HG03135 (cell line): Measurements from ENCODE around the gene SH3PXD2B.
"Not testable (repeated sequence)": the region's sequence is repeated elsewhere in the genome, so short reads cannot be mapped to it uniquely, and the experiment has no call there.

Experiments used
- ATAC-seq: cut with Tn5 transposase; IDR thresholded peaks from one replicate; pipeline ENCODE4 v1.9.1; 2021; ENCODE audit warnings: mild to moderate bottlenecking, moderate library complexity; ENCODE audit not compliant: unreplicated experiment

The SH3PXD2B gene

DNA sequence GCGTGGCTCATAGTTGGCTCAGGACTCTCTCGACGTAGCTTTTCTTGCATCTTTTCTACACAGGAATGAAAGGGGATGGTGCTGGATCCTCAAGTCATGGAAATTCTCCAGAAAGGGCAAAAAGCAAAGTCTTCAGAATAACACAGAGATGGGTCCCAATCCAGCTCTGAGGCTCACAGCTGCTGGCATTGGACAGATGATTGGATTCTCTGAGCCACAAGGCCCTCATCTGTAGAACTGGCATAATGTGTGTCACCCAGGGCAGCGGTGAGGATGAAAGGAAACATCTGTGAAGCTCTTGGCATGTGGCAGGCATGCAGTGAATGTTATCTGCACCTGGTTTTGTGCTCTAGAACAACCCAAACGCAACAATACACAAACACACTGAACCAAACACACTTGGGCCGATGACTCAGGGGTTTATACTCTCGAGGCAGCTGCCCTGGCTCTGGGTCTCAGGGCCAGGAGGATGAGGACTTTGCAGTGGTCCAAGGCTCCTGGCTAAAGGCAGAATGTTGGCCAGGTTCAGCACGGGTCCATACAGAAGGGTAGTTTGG is 106.8 kb downstream of the SH3PXD2B start:
- no peak for ATAC-seq

DNA sequence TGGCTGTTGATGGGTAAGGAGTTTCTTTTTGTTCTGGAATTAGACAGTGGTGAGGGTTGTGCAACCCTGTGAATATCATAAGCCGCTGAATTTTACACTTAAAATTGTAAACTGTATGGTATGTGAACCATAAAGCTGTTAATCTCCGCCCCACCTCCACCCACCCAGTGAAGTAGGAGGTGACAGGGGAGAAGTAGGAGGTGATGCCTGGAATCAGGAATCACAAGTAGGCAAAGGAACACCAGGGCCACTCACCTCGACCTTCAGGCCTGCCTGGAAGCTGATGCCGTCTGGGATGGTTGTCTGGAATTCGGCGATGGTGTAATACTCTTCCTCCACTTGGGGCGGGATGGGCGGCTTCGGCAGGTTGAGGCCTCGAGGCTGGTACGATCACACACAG is 108.4 kb downstream of the SH3PXD2B start:
- ATAC-seq = no peak

DNA sequence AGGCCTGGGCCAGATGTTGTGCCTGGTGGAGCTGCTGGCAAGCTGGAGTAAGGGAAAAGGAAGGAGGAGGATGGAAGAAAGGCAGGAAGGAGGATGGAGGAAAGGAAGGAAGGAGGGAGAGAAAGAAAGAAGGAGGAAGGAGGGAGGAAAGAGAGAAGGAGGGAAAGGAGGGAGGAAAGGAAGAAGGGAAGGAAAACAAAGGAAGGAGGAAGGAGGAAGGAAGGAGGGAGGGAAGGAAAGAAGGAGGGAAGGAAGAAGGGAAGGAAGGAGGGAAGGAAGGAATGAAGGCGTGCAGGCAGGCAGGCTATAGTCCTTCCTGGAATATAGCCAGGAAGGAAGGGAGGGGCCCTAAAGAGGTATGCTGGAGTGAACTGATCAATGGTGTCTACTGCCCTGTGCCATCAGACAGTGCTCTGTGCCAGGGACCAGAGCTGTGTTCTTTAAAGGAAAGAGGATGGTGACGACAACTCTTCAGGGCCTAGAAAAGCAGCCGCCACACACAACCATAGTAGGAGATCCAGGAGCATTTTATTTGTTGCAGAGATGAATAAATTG is 109.4 kb downstream of the SH3PXD2B start:
- no peak for ATAC-seq

DNA sequence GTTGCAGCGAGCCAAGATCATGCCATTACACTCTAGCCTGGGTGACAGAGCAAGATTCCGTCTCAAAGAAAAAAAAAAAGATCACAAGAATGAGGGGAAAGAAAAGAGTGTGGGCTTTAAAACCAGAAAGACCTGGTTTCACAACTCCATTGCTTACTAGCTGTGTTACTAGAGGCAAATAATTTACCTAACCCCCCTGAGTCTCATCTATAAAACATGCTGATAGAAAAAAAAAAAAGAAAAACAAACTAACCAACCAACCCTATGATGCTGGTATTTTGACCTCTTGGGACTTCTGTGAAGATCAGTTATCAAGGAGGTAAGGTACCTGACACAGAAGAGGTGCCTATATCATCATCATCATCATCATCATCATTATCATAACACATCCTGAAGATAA is 110.6 kb downstream of the SH3PXD2B start:
- no peak for ATAC-seq

DNA sequence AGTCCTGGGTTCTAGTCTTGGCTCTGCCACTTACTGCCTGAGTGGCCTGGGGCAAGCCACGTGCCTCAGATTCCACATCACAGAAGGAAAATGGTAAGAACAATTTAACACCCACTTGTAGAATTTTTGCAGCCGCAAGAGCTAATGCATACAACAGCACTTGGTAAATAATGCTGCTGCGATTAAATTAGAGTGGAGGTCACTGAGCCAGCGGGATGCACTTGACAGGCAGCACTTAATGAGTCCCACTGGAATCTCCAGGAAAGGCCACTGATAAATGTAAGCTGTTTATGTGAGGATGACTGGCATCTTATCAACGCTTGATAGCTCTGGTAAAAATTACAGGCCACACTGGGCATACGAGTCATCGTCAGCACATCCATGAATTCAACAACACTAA is 111.4 kb downstream of the SH3PXD2B start:
- ATAC-seq = no peak

DNA sequence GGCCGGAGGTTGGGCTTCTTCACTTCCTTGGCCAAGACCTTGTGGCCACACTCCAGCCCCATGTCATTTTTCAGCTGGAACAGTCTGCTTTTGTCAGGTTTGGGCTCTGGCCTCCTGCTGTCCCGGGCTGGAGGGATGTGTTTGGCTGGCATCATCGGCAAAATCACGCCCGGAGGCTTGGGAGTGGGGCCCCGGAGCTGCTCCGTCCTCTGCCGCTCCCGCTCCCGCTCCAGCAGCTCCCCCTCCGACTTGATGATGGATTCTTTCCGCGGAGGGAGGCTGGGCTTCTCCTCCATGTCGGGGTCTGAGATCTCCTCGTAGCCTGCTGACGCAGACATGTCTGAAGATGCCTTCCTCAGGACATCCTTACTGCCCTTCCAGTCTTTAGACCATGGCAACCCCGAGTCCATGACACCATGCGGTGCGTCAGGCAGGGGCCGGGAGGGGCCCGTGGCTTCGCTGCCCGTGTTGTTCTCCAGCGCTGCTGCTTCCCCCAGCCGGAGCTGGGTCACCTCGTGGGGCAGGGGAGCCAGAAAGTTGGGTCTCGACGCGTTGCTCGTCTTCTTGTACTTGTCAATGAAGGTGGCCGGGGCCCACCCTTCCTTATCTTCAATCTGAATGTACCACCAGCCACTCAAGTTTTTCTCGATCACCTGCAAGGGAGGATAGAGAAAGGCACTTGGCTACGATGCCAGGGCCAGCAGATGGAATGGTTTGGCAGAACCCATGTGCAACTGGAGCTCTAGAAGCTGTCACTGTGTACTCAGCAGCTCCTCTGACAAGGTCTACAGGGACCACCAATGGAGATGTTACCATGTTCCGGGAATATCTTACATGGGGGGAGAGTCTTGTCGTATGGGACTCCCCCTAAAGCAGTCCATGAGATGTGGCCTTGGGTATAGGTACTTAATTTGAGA is 114.8 kb downstream of the SH3PXD2B start:
- ATAC-seq = no peak

DNA sequence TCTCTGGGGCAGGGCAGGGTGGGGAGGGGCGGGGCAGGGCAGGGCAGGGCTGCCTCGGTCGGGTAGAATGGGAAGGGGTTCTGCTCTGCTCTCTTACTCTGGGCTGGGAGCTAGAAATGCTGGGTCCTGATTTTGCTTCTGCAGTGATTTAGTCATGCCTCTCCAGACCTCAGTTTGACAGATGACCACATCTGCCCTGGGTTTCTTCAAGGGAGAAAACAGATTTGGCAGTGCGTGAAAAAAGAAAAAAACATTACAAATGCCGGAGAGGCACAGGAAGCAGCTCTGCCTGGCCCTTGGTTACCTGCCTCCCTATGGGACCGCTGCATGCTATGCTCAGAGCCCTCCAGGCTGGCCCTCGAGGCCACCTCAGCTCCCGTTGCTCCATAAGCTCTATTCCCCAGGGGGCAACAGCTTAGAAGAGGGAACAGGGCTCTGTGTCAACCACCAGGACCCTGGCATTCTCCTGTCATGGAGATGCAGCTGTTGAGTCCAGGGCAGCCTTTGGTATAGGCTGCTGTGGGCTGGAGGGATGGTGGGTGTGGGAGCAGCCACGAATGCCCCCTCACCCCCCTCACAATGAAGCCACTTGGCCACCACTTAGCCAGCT is 117.5 kb downstream of the SH3PXD2B start:
- ATAC-seq = no peak

DNA sequence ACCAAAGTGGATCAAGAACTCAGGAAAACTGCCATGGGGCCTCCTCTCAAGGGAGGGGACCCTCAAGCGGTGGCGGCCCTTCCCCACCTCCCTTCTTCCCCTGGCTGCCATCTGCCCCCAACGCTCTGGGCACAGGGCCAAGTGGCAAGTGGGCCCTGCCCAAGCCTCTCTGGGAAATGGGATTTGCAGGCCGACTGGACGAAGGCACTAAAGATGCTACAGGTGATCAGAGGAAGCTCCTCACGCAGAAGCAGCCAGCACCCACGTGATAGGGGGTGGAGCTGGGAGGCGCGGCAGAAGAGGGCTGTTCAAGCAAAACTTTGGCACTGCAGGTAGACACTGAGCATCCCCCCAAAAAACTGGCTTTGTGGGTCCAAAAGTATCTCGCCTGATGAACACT is 118.1 kb downstream of the SH3PXD2B start:
- ATAC-seq = no peak

DNA sequence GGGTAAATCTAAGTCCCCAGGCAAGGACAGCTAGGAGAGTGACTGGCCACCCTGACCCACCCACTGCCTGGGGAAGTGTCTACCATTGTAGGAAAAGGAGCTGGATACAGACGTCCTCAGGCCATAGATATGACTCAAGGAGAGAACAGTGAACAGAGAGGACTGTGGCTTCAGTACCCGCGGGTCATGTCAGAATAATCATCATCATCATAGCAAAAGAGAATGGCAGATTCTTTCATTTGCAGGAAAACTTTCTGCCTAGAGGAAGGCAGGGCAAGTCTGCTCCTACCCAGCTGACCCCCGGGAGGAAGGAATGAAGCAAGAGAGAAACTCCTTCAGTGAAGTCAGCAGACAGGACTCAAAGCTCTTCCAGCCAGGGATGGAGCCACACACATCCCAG is 118.6 kb downstream of the SH3PXD2B start:
- ATAC-seq = no peak

DNA sequence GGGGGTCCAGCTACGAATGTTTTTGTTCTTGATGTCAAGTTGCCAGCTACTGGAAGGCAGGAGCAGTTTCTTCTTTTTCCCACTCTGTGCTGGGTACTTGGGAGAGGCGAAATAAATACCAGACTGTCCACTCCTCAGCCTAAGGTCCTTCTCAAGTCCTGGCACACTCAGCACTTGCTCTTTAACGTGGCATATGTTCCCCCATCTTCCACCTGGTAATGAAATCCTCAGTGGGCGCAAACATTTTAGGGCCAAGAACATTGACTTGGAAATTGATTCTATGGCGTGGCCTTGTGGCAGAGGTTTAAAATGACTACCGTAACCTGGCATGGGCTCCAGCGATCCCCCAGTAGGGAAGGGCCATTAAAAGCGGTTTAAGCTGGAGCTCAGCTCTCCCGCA is 119.7 kb downstream of the SH3PXD2B start:
- no peak for ATAC-seq

DNA sequence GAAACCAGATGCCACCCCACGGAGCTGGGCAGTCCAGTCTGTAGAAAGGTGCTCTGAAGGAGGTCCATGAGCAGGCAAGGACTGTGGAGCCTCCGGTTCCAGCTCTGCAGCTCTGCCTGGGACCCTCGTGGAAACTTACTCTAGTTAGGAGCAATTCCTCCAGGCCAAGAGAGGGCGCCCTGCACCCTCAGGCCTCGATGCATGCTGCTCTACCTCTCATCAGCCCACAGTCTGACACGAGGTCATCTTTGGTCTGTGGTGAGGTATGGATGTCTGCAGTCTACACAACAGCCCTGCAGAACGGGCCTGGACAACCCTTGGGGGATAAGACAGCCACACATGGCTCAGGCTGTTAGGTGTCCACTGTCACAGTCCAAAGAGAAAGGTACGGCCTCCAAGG is 120.1 kb downstream of the SH3PXD2B start:
- ATAC-seq = no peak

DNA sequence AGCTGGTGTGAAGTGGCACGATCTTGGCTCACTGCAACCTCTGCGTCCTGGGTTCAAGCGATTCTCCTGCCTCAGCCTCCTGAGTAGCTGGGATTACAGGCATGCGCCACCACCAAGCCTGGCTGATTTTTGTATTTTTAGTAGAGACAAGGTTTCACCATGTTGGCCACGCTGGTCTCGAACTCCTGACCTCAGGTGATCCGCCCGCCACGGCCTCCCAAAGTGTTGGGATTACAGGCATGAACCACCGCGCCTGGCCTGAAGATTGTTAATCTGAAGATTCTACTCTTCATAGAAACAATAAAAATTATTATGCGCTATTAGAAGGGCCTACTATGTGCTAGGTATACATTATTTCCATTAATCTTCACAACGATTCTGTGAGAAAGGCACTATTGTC is 127.4 kb downstream of the SH3PXD2B start:
- not testable (repeated sequence) for ATAC-seq

DNA sequence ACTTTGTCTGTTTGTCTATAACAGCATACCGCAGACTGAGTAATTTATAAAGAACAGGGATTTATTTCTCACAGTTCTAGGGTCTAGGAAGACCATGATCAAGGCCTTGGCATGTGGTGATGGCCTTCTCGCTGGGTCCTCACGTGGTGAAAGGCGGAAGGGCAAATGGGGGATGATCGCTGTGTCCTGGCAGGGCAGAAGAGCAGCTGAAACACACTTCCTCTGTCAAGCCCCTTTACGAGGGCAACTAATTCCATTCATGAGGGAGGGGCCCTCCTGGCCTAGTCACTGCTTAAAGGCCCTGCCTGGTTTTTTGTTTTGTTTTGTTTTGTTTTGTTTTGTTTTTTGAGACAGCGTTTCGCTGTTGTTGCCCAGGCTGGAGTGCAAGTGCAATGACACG is 128.9 kb downstream of the SH3PXD2B start:
- no peak for ATAC-seq

DNA sequence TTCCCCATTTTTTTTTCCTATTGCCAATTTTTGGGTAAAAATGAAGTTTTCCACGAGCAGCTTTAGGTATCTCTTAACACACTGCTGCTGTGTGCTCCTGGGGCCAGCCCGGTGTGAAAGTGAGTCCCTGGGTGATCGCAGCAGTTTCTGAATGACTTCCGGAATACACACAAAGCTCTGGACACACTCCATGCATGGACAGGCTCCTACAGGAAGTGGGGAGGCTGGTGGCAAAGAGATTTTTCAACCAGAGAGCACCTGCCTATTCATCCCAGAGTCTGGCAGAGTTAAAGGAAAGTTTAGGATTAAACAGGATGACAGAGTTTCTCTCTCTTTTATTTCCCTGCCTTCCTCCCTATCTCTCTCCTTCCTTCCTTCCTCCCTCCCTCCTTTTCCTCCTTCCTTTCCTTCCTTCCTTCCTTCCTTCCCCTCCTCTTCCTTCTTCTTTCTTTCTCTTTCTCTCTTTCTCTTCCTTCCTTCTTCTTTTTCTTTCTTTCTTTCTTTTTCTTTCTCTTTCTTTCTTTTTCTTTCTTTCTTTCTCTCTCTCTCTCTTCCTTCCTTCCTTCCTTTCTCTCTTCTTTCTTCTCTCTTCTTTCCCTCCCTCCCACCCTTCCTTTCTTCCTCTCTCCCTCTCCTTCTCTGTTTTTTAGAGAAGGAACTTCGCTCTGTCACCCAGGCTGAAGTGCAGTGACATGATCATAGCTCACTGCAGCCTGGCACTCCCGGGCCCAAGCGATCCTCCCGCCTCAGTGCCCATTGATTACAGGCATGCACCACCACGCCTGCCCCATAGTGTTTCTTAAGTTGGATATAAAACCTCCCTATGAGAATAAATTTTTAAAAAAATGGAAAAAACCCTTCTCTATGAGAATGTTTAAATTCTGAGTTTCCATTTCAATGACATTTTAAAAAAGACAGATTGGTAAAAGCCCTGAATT is 132.0 kb downstream of the SH3PXD2B start:
- peak; percentile 62 for ATAC-seq

DNA sequence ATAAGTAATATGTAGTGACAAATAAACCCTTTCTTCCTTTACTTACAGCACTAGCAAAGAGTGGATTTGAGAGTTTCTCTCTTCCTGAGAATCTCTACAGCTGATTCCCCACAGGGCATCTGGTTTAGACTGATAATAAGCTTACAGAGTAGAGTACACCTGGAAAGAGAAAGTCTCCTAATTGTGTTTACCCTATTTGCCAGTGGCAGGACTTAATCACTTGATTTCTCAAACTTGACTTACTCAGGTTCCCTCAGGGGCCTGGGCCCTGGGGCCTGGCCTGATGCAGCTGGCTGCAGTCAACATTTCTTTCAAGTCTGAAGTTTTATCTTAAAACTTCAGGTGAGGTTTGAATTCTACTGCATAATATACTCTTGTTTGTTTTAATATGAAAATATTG is 132.7 kb downstream of the SH3PXD2B start:
- no peak for ATAC-seq

DNA sequence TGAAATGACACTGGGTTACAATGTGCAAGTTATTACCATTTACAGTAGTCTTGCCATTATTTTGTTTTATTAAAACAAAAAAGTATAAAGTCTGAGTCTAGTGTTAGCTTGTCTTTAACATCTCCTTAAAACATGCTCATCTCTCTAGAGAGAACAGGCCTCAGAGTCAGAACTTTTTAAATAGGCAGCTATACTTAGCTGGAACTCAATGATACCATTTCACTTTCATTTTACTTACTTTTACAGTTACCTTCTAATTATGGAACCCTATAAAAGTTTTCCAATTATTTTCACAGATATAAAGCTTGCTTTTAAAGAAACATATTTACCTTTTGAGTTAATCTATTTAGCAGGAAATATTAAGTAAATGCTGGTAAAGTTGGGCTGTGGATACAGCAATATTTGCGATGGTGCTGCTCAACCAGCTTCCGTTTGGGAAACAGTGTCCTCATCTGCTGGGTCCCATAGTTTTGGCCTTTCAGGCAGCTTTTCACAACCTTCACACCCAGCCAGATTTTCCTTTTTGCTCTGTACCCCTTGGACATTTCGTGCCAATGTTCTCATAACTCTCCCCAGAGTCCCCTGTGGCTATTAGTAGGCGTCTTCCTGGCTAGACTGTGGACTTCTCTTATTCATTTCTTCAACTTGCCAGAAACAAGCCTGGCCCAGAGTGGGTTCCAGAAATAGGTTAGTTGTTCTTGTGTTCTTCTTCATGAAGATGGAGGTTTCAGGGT is 134.4 kb downstream of the SH3PXD2B start:
- ATAC-seq = no peak

DNA sequence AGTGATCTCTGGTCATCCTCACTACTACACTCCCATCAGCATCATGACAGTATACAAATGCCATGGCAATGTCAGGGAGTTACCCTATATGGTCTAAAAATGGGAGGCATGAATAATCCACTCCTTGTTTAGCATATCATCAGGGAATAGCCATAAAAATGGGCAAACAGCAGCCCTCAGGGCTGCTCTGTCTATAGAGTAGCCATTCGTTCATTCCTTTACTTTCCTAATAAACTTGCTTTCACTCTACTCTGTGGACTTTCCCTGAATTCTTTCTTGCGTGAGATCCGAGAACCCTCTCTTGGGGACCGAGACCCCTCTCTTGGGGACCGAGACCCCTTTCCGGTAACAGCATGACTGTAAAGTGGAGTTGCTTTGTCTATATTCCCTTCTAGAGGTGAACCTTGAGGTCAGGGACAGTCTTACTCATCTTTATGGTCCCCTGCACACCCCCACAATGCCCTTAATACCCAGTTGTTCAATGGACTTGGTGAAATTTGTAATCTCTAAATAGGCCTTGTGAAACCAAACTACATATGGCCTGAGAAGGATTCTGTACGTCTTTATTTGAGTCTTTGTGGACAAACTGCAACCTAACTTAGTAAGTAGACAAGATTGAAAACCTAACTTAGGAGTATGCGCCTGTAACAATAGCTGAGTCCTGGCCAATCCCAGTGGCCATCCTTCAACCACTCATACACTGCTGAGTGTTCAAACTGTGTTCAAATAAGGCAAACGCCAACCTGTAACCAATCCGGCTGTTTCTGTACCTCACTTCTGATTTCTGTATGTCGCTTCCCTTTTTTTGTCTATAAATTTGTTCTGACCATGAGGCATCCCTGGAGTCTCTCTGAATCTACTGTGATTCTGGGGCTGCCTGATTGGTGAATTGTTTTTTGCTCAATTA is 138.5 kb downstream of the SH3PXD2B start:
- peak; percentile 60 for ATAC-seq

DNA sequence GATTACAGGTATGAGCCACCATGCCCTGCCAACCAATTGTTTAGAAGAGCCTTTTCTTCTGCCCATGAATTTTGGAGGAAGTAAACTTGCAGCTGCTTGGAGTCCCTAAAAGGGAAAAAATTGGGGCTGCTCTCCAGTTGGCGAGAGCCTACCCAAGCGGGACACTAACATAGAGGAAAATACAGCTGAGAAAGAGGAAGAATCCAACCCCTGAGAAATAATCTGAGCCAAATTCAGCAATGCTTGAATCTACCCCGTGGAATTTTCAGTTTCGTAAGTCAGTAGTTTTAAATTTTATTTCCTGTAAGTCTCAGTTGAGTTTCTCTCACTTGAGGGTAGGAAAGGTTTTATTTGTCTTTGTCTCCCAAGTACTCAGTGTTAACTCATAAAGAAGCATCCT is 140.4 kb downstream of the SH3PXD2B start:
- no peak for ATAC-seq

DNA sequence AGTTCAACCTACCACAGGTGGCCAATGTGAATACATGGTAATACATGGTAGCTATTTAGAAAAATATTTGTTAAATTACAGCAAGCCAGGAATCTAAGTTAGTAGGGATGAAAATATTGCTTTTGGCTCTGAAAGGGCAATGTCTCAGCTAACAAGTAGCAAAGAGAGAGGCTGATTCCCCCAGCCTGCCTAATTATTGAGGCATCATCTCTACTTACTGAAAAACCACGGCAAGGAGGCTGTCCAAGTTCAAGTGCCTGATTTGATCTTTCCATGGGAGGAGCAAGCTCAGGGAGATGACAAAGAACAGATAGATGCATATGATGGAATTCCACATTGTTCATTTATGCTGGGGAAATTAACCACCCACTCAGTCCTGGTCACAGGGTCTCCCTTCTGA is 142.0 kb downstream of the SH3PXD2B start:
- ATAC-seq = no peak
